ENCODE measurements around the gene LTBP3. TPM values are rescaled to one million over a fixed set of nuclear protein-coding genes. Genes with fewer than 3 reads are reported as not detected.
"Not testable (repeated sequence)": the region's sequence is repeated elsewhere in the genome, so short reads cannot be mapped to it uniquely, and the experiment has no call there.

LTBP3 gene
- polyA plus RNA-seq, 1 of the 3 experiments (the other 2 are of a cell fraction) = 167 TPM

DNA sequence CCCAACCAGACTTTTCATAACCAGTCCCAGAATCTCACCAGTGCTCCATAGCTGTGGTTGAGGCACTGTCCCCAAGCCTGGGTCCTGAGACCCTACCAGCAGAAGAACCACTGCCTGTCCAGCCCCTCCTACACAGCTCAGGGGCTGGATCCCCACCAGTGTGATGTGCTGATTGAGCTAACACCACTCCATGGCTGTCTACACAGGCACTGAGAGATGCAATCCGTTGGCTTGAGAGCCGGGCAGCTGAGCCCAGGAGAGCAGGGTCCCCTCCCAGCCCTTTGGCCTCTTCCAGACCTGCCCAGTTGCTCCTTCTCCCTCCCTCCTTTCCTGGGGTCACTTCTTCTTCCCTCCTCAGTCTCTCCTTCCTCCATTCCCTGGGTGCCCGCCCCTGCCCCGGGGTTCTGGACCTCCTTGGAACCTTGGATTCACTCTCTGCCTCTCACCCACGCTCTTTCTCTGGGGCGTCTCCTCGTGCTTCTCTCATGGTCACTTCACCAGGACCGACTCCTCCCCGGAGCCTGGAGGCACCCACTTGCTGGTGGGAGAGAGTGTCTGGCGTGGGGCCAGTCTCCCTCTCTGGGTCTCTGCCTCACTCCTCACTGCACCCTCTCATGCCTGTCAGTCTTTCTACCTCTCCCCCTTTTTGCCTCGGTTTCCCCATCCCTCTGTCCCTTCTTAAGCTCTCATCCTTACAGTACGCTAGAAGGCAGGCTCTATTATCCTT is 34.0 kb downstream of the LTBP3 start:
- 40% methylated on average over 12 of the region's 12 CpGs for WGBS (ENCODE audit: low lambda C conversion rate)
- Histone ChIP-seq H3K9me3 (no peaks in the 10 kb centered on the region), H3K27ac (ENCODE audit: low read depth in 2 of 2, low read length in 1 of 2) (peak overlapping the region; percentile 9 to 41; a peak in 2 of 4 replicates), H2AFZ (ENCODE audit: low read depth) (peak overlapping the region; percentile 50; the same call in 1 of the 2 replicates), H3K4me1 (ENCODE audit: control insufficient read depth in 1 of 2, insufficient read depth in 2 of 2, low read depth in 1 of 2, low read length in 1 of 2) (peaks cover 5 to 18% of the 10 kb centered on the region in 2 experiments; a peak in 3 of 4 replicates), H3K79me2 (ENCODE audit: insufficient read depth) (peaks cover 30% of the 10 kb centered on the region), H3K4me2 (peak overlapping the region; percentile 51), H3K4me3 (ENCODE audit: low read depth in 2 of 2, low read length in 1 of 2) (peak overlapping the region; percentile 36 to 43; a peak in 3 of 4 replicates), H3K27me3 (ENCODE audit: insufficient read depth) (no peaks in the 10 kb centered on the region), H3K36me3 (replicated peaks in 1 of 2; ENCODE audit: control insufficient read depth in 1 of 2, insufficient read depth in 2 of 2, low read length in 1 of 2) (peaks cover 11 to 15% of the 10 kb centered on the region in 2 experiments), H4K20me1 (ENCODE audit: insufficient read depth) (peaks cover 13% of the 10 kb centered on the region; the same call in 1 of the 2 replicates), H3F3A (replicated peaks; ENCODE audit: insufficient read depth) (peaks cover 14% of the 10 kb centered on the region), H3K9me2 (no peaks in the 10 kb centered on the region), H3K9ac (no peak overlapping the region; the same call in 1 of the 2 replicates)
- no peak for TF ChIP-seq USF1 (IDR thresholded peaks at IDR 0.05; ENCODE audit: borderline replicate concordance, low read depth)
- no peak for TF ChIP-seq TCF12 (IDR thresholded peaks at IDR 0.05)
- TF ChIP-seq GATA2 (CRISPR knock-in tag; IDR thresholded peaks at IDR 0.05) = no peak
- TF ChIP-seq, protein P1, sequence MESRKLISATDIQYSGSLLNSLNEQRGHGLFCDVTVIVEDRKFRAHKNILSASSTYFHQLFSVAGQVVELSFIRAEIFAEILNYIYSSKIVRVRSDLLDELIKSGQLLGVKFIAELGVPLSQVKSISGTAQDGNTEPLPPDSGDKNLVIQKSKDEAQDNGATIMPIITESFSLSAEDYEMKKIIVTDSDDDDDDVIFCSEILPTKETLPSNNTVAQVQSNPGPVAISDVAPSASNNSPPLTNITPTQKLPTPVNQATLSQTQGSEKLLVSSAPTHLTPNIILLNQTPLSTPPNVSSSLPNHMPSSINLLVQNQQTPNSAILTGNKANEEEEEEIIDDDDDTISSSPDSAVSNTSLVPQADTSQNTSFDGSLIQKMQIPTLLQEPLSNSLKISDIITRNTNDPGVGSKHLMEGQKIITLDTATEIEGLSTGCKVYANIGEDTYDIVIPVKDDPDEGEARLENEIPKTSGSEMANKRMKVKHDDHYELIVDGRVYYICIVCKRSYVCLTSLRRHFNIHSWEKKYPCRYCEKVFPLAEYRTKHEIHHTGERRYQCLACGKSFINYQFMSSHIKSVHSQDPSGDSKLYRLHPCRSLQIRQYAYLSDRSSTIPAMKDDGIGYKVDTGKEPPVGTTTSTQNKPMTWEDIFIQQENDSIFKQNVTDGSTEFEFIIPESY (IDR thresholded peaks at IDR 0.05; ENCODE audit: borderline replicate concordance, low read depth) = no peak
- TF ChIP-seq RFX5 (IDR thresholded peaks at IDR 0.05; ENCODE audit: low read length) = no peak
- TF ChIP-seq FOSL2 (IDR thresholded peaks at IDR 0.05; ENCODE audit: borderline replicate concordance, low read depth) = no peak
- TF ChIP-seq SMC3 (IDR thresholded peaks at IDR 0.05; ENCODE audit: low read depth, low read length) = no peak
- no peak for TF ChIP-seq FOXM1 (IDR thresholded peaks at IDR 0.05; ENCODE audit: low read depth)
- TF ChIP-seq ELF1 (IDR thresholded peaks at IDR 0.05) = no peak
- no peak for TF ChIP-seq CTCF (IDR thresholded peaks at IDR 0.05)
- TF ChIP-seq, protein P2, sequence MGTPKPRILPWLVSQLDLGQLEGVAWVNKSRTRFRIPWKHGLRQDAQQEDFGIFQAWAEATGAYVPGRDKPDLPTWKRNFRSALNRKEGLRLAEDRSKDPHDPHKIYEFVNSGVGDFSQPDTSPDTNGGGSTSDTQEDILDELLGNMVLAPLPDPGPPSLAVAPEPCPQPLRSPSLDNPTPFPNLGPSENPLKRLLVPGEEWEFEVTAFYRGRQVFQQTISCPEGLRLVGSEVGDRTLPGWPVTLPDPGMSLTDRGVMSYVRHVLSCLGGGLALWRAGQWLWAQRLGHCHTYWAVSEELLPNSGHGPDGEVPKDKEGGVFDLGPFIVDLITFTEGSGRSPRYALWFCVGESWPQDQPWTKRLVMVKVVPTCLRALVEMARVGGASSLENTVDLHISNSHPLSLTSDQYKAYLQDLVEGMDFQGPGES (IDR thresholded peaks at IDR 0.05; ENCODE audit: low read depth, low read length) = no peak
- TF ChIP-seq, protein P3, sequence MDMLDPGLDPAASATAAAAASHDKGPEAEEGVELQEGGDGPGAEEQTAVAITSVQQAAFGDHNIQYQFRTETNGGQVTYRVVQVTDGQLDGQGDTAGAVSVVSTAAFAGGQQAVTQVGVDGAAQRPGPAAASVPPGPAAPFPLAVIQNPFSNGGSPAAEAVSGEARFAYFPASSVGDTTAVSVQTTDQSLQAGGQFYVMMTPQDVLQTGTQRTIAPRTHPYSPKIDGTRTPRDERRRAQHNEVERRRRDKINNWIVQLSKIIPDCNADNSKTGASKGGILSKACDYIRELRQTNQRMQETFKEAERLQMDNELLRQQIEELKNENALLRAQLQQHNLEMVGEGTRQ (IDR thresholded peaks at IDR 0.05; ENCODE audit: borderline replicate concordance, low read depth, low read length) = no peak
- TF ChIP-seq, protein P4, sequence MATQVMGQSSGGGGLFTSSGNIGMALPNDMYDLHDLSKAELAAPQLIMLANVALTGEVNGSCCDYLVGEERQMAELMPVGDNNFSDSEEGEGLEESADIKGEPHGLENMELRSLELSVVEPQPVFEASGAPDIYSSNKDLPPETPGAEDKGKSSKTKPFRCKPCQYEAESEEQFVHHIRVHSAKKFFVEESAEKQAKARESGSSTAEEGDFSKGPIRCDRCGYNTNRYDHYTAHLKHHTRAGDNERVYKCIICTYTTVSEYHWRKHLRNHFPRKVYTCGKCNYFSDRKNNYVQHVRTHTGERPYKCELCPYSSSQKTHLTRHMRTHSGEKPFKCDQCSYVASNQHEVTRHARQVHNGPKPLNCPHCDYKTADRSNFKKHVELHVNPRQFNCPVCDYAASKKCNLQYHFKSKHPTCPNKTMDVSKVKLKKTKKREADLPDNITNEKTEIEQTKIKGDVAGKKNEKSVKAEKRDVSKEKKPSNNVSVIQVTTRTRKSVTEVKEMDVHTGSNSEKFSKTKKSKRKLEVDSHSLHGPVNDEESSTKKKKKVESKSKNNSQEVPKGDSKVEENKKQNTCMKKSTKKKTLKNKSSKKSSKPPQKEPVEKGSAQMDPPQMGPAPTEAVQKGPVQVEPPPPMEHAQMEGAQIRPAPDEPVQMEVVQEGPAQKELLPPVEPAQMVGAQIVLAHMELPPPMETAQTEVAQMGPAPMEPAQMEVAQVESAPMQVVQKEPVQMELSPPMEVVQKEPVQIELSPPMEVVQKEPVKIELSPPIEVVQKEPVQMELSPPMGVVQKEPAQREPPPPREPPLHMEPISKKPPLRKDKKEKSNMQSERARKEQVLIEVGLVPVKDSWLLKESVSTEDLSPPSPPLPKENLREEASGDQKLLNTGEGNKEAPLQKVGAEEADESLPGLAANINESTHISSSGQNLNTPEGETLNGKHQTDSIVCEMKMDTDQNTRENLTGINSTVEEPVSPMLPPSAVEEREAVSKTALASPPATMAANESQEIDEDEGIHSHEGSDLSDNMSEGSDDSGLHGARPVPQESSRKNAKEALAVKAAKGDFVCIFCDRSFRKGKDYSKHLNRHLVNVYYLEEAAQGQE (IDR thresholded peaks at IDR 0.05; ENCODE audit: low read depth, low read length) = no peak
- peak; percentile 54 for DNase-seq
- CTCF ChIA-PET = interaction anchor here (1.0 to 6.7 kb wide), 4 partner anchors 9 to 48 kb away, joined by 3 to 69 read pairs (median 8); partner anchors contain the start of gene FAM89B
- POLR2A ChIA-PET = interaction anchor here (1.0 to 1.6 kb wide), 6 partner anchors 12 to 103 kb away, joined by 3 to 6 read pairs (median 4); partner anchors contain the start of gene NEAT1

GRCh38 chr11:65523631-65523968 is 34.6 kb downstream of the LTBP3 start:
- H3K27me3 ChIP-seq (ENCODE audit: insufficient read depth); H3K4me2 ChIP-seq; H3K9ac ChIP-seq; H3K9me3 ChIP-seq; DNase-seq; H2AFZ ChIP-seq (ENCODE audit: low read depth); H3K9me2 ChIP-seq; H3K4me3 ChIP-seq (ENCODE audit: low read depth in 2 of 2, low read length in 1 of 2); H3K27ac ChIP-seq (ENCODE audit: low read depth in 2 of 2, low read length in 1 of 2): not testable (repeated sequence)
- CTCF ChIA-PET = interaction anchor here (2.4 to 6.7 kb wide), 2 partner anchors 12 to 17 kb away, joined by 12 to 69 read pairs; no protein-coding TSS in a partner anchor
- peaks cover 11% of the 10 kb centered on the region for H3F3A ChIP-seq (replicated peaks; ENCODE audit: insufficient read depth)
- H4K20me1 ChIP-seq (ENCODE audit: insufficient read depth) = peaks cover 13% of the 10 kb centered on the region; the same call in 1 of the 2 replicates
- peaks cover 5 to 18% of the 10 kb centered on the region in 2 experiments; a peak in 3 of 4 replicates for H3K4me1 ChIP-seq (ENCODE audit: control insufficient read depth in 1 of 2, insufficient read depth in 2 of 2, low read depth in 1 of 2, low read length in 1 of 2)
- 95% methylated on average over 7 of the region's 7 CpGs for WGBS (ENCODE audit: low lambda C conversion rate)
- H3K36me3 ChIP-seq (replicated peaks in 1 of 2; ENCODE audit: control insufficient read depth in 1 of 2, insufficient read depth in 2 of 2, low read length in 1 of 2) = peaks cover 10 to 11% of the 10 kb centered on the region in 2 experiments
- peaks cover 30% of the 10 kb centered on the region for H3K79me2 ChIP-seq (ENCODE audit: insufficient read depth)
- POLR2A ChIA-PET = interaction anchor here (1.0 kb wide), 1 partner anchor 16 kb away, joined by 3 read pairs; no protein-coding TSS in a partner anchor
